ENCODE data around the gene AGAP1.

GRCh38 chr2:235511187-235511661 lies 17.4 kb downstream of the AGAP1 start:
- TF ChIP-seq EZH2 (IDR thresholded peaks at IDR 0.05; ENCODE audit: insufficient read depth, low read length) (no peak), CTCF (IDR thresholded peaks at IDR 0.05; ENCODE audit: insufficient read depth, low read depth, low read length) (no peak)
